H9 (cell line): ENCODE measurements around the gene ARCN1. TPM values are rescaled to one million over a fixed set of nuclear protein-coding genes. Genes with fewer than 3 reads are reported as not detected.

ENCODE experiments used
- DNase-seq: peaks from one replicate; pipeline ENCODE4 v3.0.0-alpha.2; 2017
- H2AFZ ChIP-seq: one replicate; pipeline ENCODE4 v1.6.1; 2013; ENCODE audit warnings: mild to moderate bottlenecking, low read length, control low read depth, moderate library complexity
- H2AK5ac ChIP-seq: 2 replicates; pipeline ENCODE4 v1.6.1; 2013; ENCODE audit warnings: low read length, control low read depth, mixed read lengths; ENCODE audit not compliant: insufficient read length
- H2BK120ac ChIP-seq: one replicate; pipeline ENCODE4 v1.6.1; 2013; ENCODE audit warnings: low read depth, mild to moderate bottlenecking, low read length, control low read depth, inconsistent platforms; ENCODE audit not compliant: poor library complexity, severe bottlenecking
- H2BK12ac ChIP-seq: 2 replicates; pipeline ENCODE4 v1.6.1; 2013; ENCODE audit warnings: low read length, control low read depth, mixed read lengths, low read depth; ENCODE audit not compliant: insufficient read length
- H2BK15ac ChIP-seq: 2 replicates; pipeline ENCODE4 v1.6.1; 2013; ENCODE audit warnings: low read depth, low read length, control low read depth
- H2BK20ac ChIP-seq: one replicate; pipeline ENCODE4 v1.6.1; 2013; ENCODE audit warnings: low read depth, mild to moderate bottlenecking, low read length, control low read depth, inconsistent platforms; ENCODE audit not compliant: poor library complexity, severe bottlenecking
- H2BK5ac ChIP-seq: 2 replicates; pipeline ENCODE4 v1.6.1; 2013; ENCODE audit warnings: low read length, control low read depth, mixed read lengths; ENCODE audit not compliant: insufficient read length
- H3K14ac ChIP-seq: 2 replicates; pipeline ENCODE4 v1.6.1; 2013; ENCODE audit warnings: low read length, control low read depth; ENCODE audit not compliant: insufficient read depth
- H3K18ac ChIP-seq: 2 replicates; pipeline ENCODE4 v1.6.1; 2013; ENCODE audit warnings: low read depth, mild to moderate bottlenecking, mixed read lengths, low read length, control low read depth; ENCODE audit not compliant: insufficient read length
- H3K23ac ChIP-seq: 2 replicates; pipeline ENCODE4 v1.6.1; 2013; ENCODE audit warnings: low read length, control low read depth, mixed read lengths, low read depth; ENCODE audit not compliant: insufficient read length
- H3K23me2 ChIP-seq: 2 replicates; pipeline ENCODE4 v1.6.1; 2013; ENCODE audit warnings: low read depth, mild to moderate bottlenecking, mixed read lengths, low read length, control low read depth; ENCODE audit not compliant: insufficient read length, poor library complexity, severe bottlenecking
- H3K27ac ChIP-seq: 2 replicates; pipeline ENCODE4 v1.5.1; 2013; ENCODE audit warnings: low read length, control low read depth, mixed read lengths, low read depth; ENCODE audit not compliant: insufficient read length
- H3K27me3 ChIP-seq: 2 replicates; pipeline ENCODE4 v1.6.1; 2013; ENCODE audit warnings: low read length, control low read depth, inconsistent platforms; ENCODE audit not compliant: insufficient read depth
- H3K4ac ChIP-seq: 2 replicates; pipeline ENCODE4 v1.6.1; 2013; ENCODE audit warnings: low read depth, mild to moderate bottlenecking, control low read depth, inconsistent platforms, low read length, moderate library complexity
- H3K4me1 ChIP-seq: 2 replicates; pipeline ENCODE4 v1.6.1; 2013; ENCODE audit warnings: low read length, control low read depth, inconsistent platforms; ENCODE audit not compliant: insufficient read depth
- H3K4me2 ChIP-seq: 2 replicates; pipeline ENCODE4 v1.6.1; 2013; ENCODE audit warnings: low read length, control low read depth, mixed read lengths; ENCODE audit not compliant: insufficient read length, insufficient read depth
- H3K56ac ChIP-seq: 2 replicates; pipeline ENCODE4 v1.6.1; 2013; ENCODE audit warnings: low read depth, mild to moderate bottlenecking, mixed read lengths, low read length, control low read depth; ENCODE audit not compliant: insufficient read length
- H3K79me1 ChIP-seq: 2 replicates; pipeline ENCODE4 v1.6.1; 2013; ENCODE audit warnings: low read depth, mild to moderate bottlenecking, moderate library complexity, low read length, control low read depth, inconsistent platforms; ENCODE audit not compliant: insufficient read depth, poor library complexity, severe bottlenecking
- H3K79me2 ChIP-seq: 2 replicates; pipeline ENCODE4 v1.6.1; 2013; ENCODE audit warnings: low read length, control low read depth, inconsistent platforms; ENCODE audit not compliant: insufficient read depth
- H3K9ac ChIP-seq: 2 replicates; pipeline ENCODE4 v1.6.1; 2013; ENCODE audit warnings: low read length, control low read depth, mixed read lengths; ENCODE audit not compliant: insufficient read length; ENCODE audit errors: extremely low read depth
- H3K9me3 ChIP-seq: one replicate; pipeline ENCODE4 v1.6.1; 2013; ENCODE audit warnings: low read depth, low read length, inconsistent platforms; ENCODE audit not compliant: control insufficient read depth
- H3T11ph ChIP-seq: one replicate; pipeline ENCODE4 v1.6.1; 2013; ENCODE audit warnings: mild to moderate bottlenecking, low read length, control low read depth, inconsistent platforms
- H4K20me1 ChIP-seq: one replicate; pipeline ENCODE4 v1.6.1; 2013; ENCODE audit not compliant: control insufficient read depth, insufficient read length, insufficient read depth
- H4K5ac ChIP-seq: 2 replicates; pipeline ENCODE4 v1.6.1; 2013; ENCODE audit warnings: low read depth, mild to moderate bottlenecking, mixed read lengths, low read length, control low read depth; ENCODE audit not compliant: insufficient read length
- H4K8ac ChIP-seq: replicated peaks from 2 replicates; pipeline ENCODE4 v1.6.1; 2013; ENCODE audit warnings: low read length, control low read depth, mixed read lengths, low read depth; ENCODE audit not compliant: insufficient read length
- H4K91ac ChIP-seq: 2 replicates; pipeline ENCODE4 v1.6.1; 2013; ENCODE audit warnings: low read depth, mild to moderate bottlenecking, moderate library complexity, mixed read lengths, low read length, control low read depth; ENCODE audit not compliant: insufficient read length
- H3K27ac Mint-ChIP-seq, 3 experiments: 2 replicates in 2 of 3; 3 replicates in 1 of 3; pipeline ENCODE4 v1.8.0; 2020 to 2021; ENCODE audit warnings: mixed read lengths in 3 of 3, mild to moderate bottlenecking in 1 of 3, moderate library complexity in 1 of 3
- H3K27me3 Mint-ChIP-seq: 2 replicates; pipeline ENCODE4 v1.8.0; 2021; ENCODE audit warnings: low read depth, mild to moderate bottlenecking, moderate library complexity, mixed read lengths
- H3K36me3 Mint-ChIP-seq, 3 experiments: 2 replicates in 2 of 3; 3 replicates in 1 of 3; pipeline ENCODE4 v1.8.0; 2020 to 2021; ENCODE audit warnings: low read depth in 3 of 3, mixed read lengths in 3 of 3; ENCODE audit not compliant: insufficient read depth in 1 of 3
- H3K4me1 Mint-ChIP-seq, 2 experiments: 2 replicates each; pipeline ENCODE4 v1.8.0; 2020; ENCODE audit warnings: mixed read lengths in 2 of 2
- H3K4me3 Mint-ChIP-seq, 2 experiments: 2 replicates in 1 of 2; 3 replicates in 1 of 2; pipeline ENCODE4 v1.8.0; 2020 to 2021; ENCODE audit warnings: mild to moderate bottlenecking in 2 of 2, mixed read lengths in 2 of 2, moderate library complexity in 1 of 2
- H3K9me3 Mint-ChIP-seq, 2 experiments: 2 replicates in 1 of 2; 3 replicates in 1 of 2; pipeline ENCODE4 v1.8.0; 2020; ENCODE audit warnings: mild to moderate bottlenecking in 2 of 2, mixed read lengths in 2 of 2, moderate library complexity in 1 of 2
- CTCF ChIP-seq: fragments of 200-600 bp; sonication (generic); conservative IDR thresholded peaks from 3 replicates; pipeline ENCODE4 v1.8.0; 2021; ENCODE audit warnings: antibody characterized with exemption, mild to moderate bottlenecking
- WGBS: extraction: QIAGEN DNeasy Blood & Tissue Kit; methylation state at CpG from one replicate; pipeline ENCODE4 v1.1.7; 2013; ENCODE audit warnings: missing lambda C conversion rate, low lambda C conversion rate, mixed read lengths; ENCODE audit not compliant: insufficient read length; ENCODE audit errors: extremely low coverage; 5-methylcytosine and 5-hydroxymethylcytosine counted together
- total RNA-seq: library from RNA; stranded (reverse); gene quantifications from 2 replicates; pipeline ENCODE4 v1.2.1, GENCODE V29; 2021

Gene ARCN1
- total RNA-seq, 1 experiment from 2014 or later: 152 TPM

DNA sequence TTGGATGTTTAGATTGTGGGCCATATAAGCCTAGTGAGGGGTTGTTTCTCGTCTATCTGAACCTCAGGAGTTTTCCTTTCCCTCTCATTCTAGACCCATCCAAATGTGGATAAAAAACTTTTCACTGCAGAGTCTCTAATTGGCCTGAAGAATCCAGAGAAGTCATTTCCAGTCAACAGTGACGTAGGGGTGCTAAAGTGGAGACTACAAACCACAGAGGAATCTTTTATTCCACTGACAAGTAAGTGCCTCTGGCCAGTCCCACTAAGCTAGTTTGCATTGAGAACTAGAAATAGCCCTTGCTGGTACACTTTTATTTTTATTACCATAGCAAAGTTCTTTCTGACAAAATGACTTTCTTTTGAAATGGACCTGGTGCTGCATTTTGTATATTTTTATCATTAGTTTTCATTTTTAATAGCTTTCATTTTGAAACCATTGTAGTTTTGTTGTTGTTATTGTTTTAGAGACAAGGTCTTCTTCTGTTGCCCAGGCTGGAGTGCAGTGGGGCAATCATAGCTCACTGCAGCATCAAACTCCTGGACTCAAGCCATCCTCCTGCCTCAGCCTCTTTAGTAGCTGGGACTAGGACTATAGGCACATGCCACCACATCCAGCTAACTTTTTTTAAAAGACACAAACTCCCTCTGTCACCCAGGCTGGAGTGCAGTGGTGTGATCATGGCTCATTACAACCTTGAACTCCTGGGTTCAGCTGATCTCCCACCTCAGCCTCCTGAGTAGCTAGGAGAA, 20.6 kb downstream of the ARCN1 start:
- Histone ChIP-seq H3K4ac (no peak overlapping the region), H3K27me3 (no peaks in the 10 kb centered on the region), H2AFZ (no peak overlapping the region), H3K56ac (no peak overlapping the region), H3K79me2 (no peaks in the 10 kb centered on the region), H3K18ac (no peak overlapping the region), H3K23ac (no peak overlapping the region), H2BK5ac (no peak overlapping the region), H4K8ac (no peak overlapping the region), H2BK15ac (no peak overlapping the region), H2BK12ac (no peak overlapping the region), H2BK20ac (no peak overlapping the region), H3T11ph (no peak overlapping the region), H3K79me1 (peaks cover under 1% of the 10 kb centered on the region), H3K4me2 (no peak overlapping the region), H3K4me1 (no peaks in the 10 kb centered on the region), H3K14ac (no peak overlapping the region), H2AK5ac (no peak overlapping the region), H4K5ac (no peak overlapping the region), H2BK120ac (no peak overlapping the region), H4K91ac (no peak overlapping the region), H3K9me3 (no peaks in the 10 kb centered on the region), H3K9ac (no peak overlapping the region), H3K23me2 (no peaks in the 10 kb centered on the region), H4K20me1 (no peaks in the 10 kb centered on the region), H3K27ac (no peak overlapping the region)
- no peak for DNase-seq
- no peak overlapping the region for H3K27ac Mint-ChIP-seq
- H3K27me3 Mint-ChIP-seq: no peaks in the 10 kb centered on the region
- H3K4me3 Mint-ChIP-seq: no peak overlapping the region
- WGBS: no CpG with 5 or more reads among the region's 2 CpGs
- no peaks in the 10 kb centered on the region for H3K9me3 Mint-ChIP-seq
- peaks cover 39 to 89% (median 82%) of the 10 kb centered on the region in 3 experiments; a peak in 6 of 7 replicates for H3K36me3 Mint-ChIP-seq
- H3K4me1 Mint-ChIP-seq: no peaks in the 10 kb centered on the region
- no peak for TF ChIP-seq CTCF
